GM12878 (cell line): Measurements from ENCODE around the gene KIFBP.

Experiments used
- BRCA1 ChIP-seq: IDR thresholded peaks from 2 replicates; pipeline ENCODE4 v1.6.1; 2011; ENCODE audit warnings: low read depth, low read length, improper control_type of control experiment
- CREB1 ChIP-seq: IDR thresholded peaks from 2 replicates; pipeline ENCODE4 v1.6.1; 2012; ENCODE audit warnings: low read depth, mild to moderate bottlenecking, inconsistent platforms
- EZH2 ChIP-seq: IDR thresholded peaks from 2 replicates; pipeline ENCODE4 v1.6.1; 2012; ENCODE audit warnings: low read depth, mild to moderate bottlenecking, control low read depth, inconsistent platforms, low read length, borderline replicate concordance; ENCODE audit not compliant: control insufficient read depth
- MTA2 ChIP-seq: fragments of 450-650 bp; IDR thresholded peaks from 2 replicates; pipeline ENCODE4 v1.6.1; 2016; ENCODE audit warnings: low read depth, mild to moderate bottlenecking, moderate library complexity
- MXI1 ChIP-seq: fragments of 150-350 bp; IDR thresholded peaks from 2 replicates; pipeline ENCODE4 v1.6.1; 2011; ENCODE audit warnings: low read depth, mild to moderate bottlenecking, inconsistent platforms, low read length, improper control_type of control experiment
- POLR2A ChIP-seq: IDR thresholded peaks from 2 replicates; pipeline ENCODE4 v1.6.1; 2011; ENCODE audit warnings: low read depth, mild to moderate bottlenecking, low read length
- RBBP5 ChIP-seq: fragments of 200-600 bp; sonication (generic); conservative IDR thresholded peaks from 2 replicates; pipeline ENCODE4 v1.6.1; 2016
- RFX5 ChIP-seq: IDR thresholded peaks from 2 replicates; pipeline ENCODE4 v1.6.1; 2011; ENCODE audit warnings: low read depth, low read length, improper control_type of control experiment
- WRNIP1 ChIP-seq: IDR thresholded peaks from 2 replicates; pipeline ENCODE4 v1.6.1; 2011; ENCODE audit warnings: low read depth, low read length, improper control_type of control experiment, borderline replicate concordance
- ZBTB40 ChIP-seq: fragments of 450-650 bp; IDR thresholded peaks from 2 replicates; pipeline ENCODE4 v1.6.1; 2016; ENCODE audit warnings: mild to moderate bottlenecking, moderate library complexity, borderline replicate concordance
- ZNF207 ChIP-seq: fragments of 450-650 bp; IDR thresholded peaks from 2 replicates; pipeline ENCODE4 v1.6.1; 2014; ENCODE audit warnings: antibody characterized with exemption, mild to moderate bottlenecking, borderline replicate concordance
- TF ChIP-seq, protein P1 (sequence below), 3 experiments: IDR thresholded peaks in 2 of 3; conservative IDR thresholded peaks in 1 of 3; 2 replicates each; pipeline ENCODE4 v1.5.1; 2011; ENCODE audit warnings: low read depth in 3 of 3, low read length in 3 of 3, mild to moderate bottlenecking in 3 of 3, control low read depth in 2 of 3, moderate library complexity in 2 of 3, inconsistent platforms in 1 of 3, mixed read lengths in 1 of 3; ENCODE audit not compliant: control insufficient read depth in 2 of 3, insufficient read depth in 1 of 3; ENCODE audit errors: extremely low read depth in 1 of 3

GRCh38 chr10:69044546-69044945 lies 55.9 kb downstream of the KIFBP start:
- TF ChIP-seq BRCA1 (no peak), MXI1 (no peak), ZBTB40 (no peak), RBBP5 (no peak), MTA2 (no peak), RFX5 (no peak), CREB1 (no peak), POLR2A (no peak), EZH2 (no peak), ZNF207 (no peak), WRNIP1 (no peak)
- TF ChIP-seq, protein P1, sequence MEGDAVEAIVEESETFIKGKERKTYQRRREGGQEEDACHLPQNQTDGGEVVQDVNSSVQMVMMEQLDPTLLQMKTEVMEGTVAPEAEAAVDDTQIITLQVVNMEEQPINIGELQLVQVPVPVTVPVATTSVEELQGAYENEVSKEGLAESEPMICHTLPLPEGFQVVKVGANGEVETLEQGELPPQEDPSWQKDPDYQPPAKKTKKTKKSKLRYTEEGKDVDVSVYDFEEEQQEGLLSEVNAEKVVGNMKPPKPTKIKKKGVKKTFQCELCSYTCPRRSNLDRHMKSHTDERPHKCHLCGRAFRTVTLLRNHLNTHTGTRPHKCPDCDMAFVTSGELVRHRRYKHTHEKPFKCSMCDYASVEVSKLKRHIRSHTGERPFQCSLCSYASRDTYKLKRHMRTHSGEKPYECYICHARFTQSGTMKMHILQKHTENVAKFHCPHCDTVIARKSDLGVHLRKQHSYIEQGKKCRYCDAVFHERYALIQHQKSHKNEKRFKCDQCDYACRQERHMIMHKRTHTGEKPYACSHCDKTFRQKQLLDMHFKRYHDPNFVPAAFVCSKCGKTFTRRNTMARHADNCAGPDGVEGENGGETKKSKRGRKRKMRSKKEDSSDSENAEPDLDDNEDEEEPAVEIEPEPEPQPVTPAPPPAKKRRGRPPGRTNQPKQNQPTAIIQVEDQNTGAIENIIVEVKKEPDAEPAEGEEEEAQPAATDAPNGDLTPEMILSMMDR (IDR thresholded peaks at IDR 0.05 in 2 of 3, conservative IDR thresholded peaks at IDR 0.05 in 1 of 3; ENCODE audit: control insufficient read depth in 2 of 3, extremely low read depth in 1 of 3, insufficient read depth in 1 of 3, low read depth in 3 of 3, low read length in 3 of 3), result no peak
